Endodermal cell (in vitro differentiated cells): ENCODE data around the gene SSBP3. TPM values are rescaled to one million over a fixed set of nuclear protein-coding genes. Genes with fewer than 3 reads are reported as not detected.
A peak's percentile ranks its signal among the peaks of the same experiment; 100 is the strongest.

ENCODE experiments used
- DNase-seq: peaks from one replicate; pipeline ENCODE4 v3.0.0-alpha.2; 2017
- H3K27ac ChIP-seq: 2 replicates; pipeline ENCODE4 v1.5.1; 2013; ENCODE audit warnings: mild to moderate bottlenecking, low read depth, low read length, moderate library complexity
- H3K27me3 ChIP-seq: 2 replicates; pipeline ENCODE4 v1.6.1; 2013; ENCODE audit warnings: mild to moderate bottlenecking, low read length, moderate library complexity; ENCODE audit not compliant: insufficient read depth, control insufficient read depth, poor library complexity, severe bottlenecking
- H3K36me3 ChIP-seq: 2 replicates; pipeline ENCODE4 v1.7.0; 2013; ENCODE audit warnings: mild to moderate bottlenecking, low read length, moderate library complexity; ENCODE audit not compliant: control insufficient read depth, insufficient read depth
- H3K4me1 ChIP-seq: one replicate; pipeline ENCODE4 v1.7.0; 2013; ENCODE audit warnings: low read length; ENCODE audit not compliant: control insufficient read depth, insufficient read depth
- H3K4me3 ChIP-seq: 2 replicates; pipeline ENCODE4 v1.5.1; 2013; ENCODE audit warnings: mild to moderate bottlenecking, low read length, moderate library complexity
- H3K9ac ChIP-seq: 2 replicates; pipeline ENCODE4 v1.6.1; 2013; ENCODE audit warnings: mild to moderate bottlenecking, low read length, moderate library complexity; ENCODE audit not compliant: poor library complexity, severe bottlenecking; ENCODE audit errors: extremely low read depth
- H3K9me3 ChIP-seq: 2 replicates; pipeline ENCODE4 v1.6.1; 2013; ENCODE audit warnings: mild to moderate bottlenecking, low read length, moderate library complexity; ENCODE audit not compliant: control insufficient read depth
- H3K27ac Mint-ChIP-seq: 2 replicates; pipeline ENCODE4 v1.8.0; 2020; ENCODE audit warnings: mixed read lengths
- H3K27me3 Mint-ChIP-seq: 2 replicates; pipeline ENCODE4 v1.8.0; 2021; ENCODE audit warnings: mild to moderate bottlenecking, mixed read lengths; ENCODE audit not compliant: insufficient read depth
- H3K36me3 Mint-ChIP-seq: 2 replicates; pipeline ENCODE4 v1.8.0; 2020; ENCODE audit warnings: low read depth, mixed read lengths
- H3K4me1 Mint-ChIP-seq: 2 replicates; pipeline ENCODE4 v1.8.0; 2020; ENCODE audit warnings: mixed read lengths
- H3K4me3 Mint-ChIP-seq: 2 replicates; pipeline ENCODE4 v1.8.0; 2020; ENCODE audit warnings: mild to moderate bottlenecking, moderate library complexity, mixed read lengths
- H3K9me3 Mint-ChIP-seq: 2 replicates; pipeline ENCODE4 v1.8.0; 2020; ENCODE audit warnings: mild to moderate bottlenecking, mixed read lengths
- CTCF ChIP-seq: fragments of 200-600 bp; sonication (generic); conservative IDR thresholded peaks from 2 replicates; pipeline ENCODE4 v1.5.0; 2021; ENCODE audit warnings: antibody characterized with exemption, mild to moderate bottlenecking
- WGBS, 2 experiments: methylation state at CpG; one replicate each; pipeline versions ENCODE4 v1.1.5 to v1.1.7; 2013; ENCODE audit warnings: missing lambda C conversion rate in 2 of 2, mixed read lengths in 1 of 2; ENCODE audit not compliant: insufficient coverage in 1 of 2, insufficient read length in 1 of 2; 5-methylcytosine and 5-hydroxymethylcytosine counted together
- total RNA-seq, 2 donors: library from RNA; stranded (reverse); fragmentation: NEBNext Ultra II Directional in 1 of 2; extraction: Animal tissue kit (Norgen Biotek cat#: 25700) in 1 of 2; gene quantifications; 2 replicates in 1 of 2; 3 replicates in 1 of 2; pipeline ENCODE4 v1.2.1, GENCODE V29; 2021

The SSBP3 gene
- total RNA-seq, 2 donors from 2014 or later = 342 TPM

- Mint-ChIP-seq H3K27me3 (no peaks in the 10 kb centered on the region), H3K36me3 (peaks cover 37% of the 10 kb centered on the region), H3K27ac (no peak overlapping the region), H3K4me3 (peak overlapping the region; percentile 88), H3K4me1 (peaks cover 68% of the 10 kb centered on the region), H3K9me3 (no peaks in the 10 kb centered on the region)
- Histone ChIP-seq H3K36me3 (peaks cover 40% of the 10 kb centered on the region), H3K4me3 (no peak overlapping the region), H3K27me3 (no peaks in the 10 kb centered on the region), H3K9ac (no peak overlapping the region), H3K27ac (no peak overlapping the region), H3K9me3 (no peaks in the 10 kb centered on the region), H3K4me1 (peaks cover 20% of the 10 kb centered on the region)
- TF ChIP-seq CTCF = no peak
- WGBS, 2 experiments = 0% methylated on average over 57 of the region's 57 CpGs; no CpG with 5 or more reads in 1 of the 2 experiments
- peak; percentile 76 for DNase-seq
These were observed 298 bp downstream of the SSBP3 start for GRCh38 chr1:54405898-54406293.

- Mint-ChIP-seq H3K27me3 (no peaks in the 10 kb centered on the region), H3K36me3 (peaks cover 44% of the 10 kb centered on the region), H3K27ac (peak overlapping the region; percentile 92), H3K9me3 (no peaks in the 10 kb centered on the region), H3K4me1 (peaks cover 68% of the 10 kb centered on the region), H3K4me3 (peak overlapping the region; percentile 88)
- Histone ChIP-seq H3K27me3 (no peaks in the 10 kb centered on the region), H3K9me3 (no peaks in the 10 kb centered on the region), H3K36me3 (peaks cover 47% of the 10 kb centered on the region), H3K27ac (peak overlapping the region; percentile 45), H3K9ac (peak overlapping the region; percentile 91), H3K4me3 (peak overlapping the region; percentile 98), H3K4me1 (peaks cover 22% of the 10 kb centered on the region)
- peak; percentile 71 for DNase-seq
- TF ChIP-seq CTCF = no peak
- WGBS, 2 experiments = 0% methylated on average over 20 to 89 of the region's 92 CpGs
These were observed 976 bp downstream of the SSBP3 start for GRCh38 chr1:54404939-54405897.

GRCh38 chr1:54404263-54404662 lies 1.9 kb downstream of the SSBP3 start:
- Histone ChIP-seq H3K4me1 (peaks cover 16% of the 10 kb centered on the region), H3K27me3 (no peaks in the 10 kb centered on the region), H3K36me3 (peaks cover 57% of the 10 kb centered on the region), H3K27ac (peak overlapping the region; percentile 45), H3K9ac (peak overlapping the region; percentile 91), H3K4me3 (peak overlapping the region; percentile 98), H3K9me3 (no peaks in the 10 kb centered on the region)
- no peak for TF ChIP-seq CTCF
- Mint-ChIP-seq H3K4me1 (peaks cover 66% of the 10 kb centered on the region), H3K36me3 (peaks cover 53% of the 10 kb centered on the region), H3K9me3 (no peaks in the 10 kb centered on the region), H3K4me3 (peak overlapping the region; percentile 88), H3K27me3 (no peaks in the 10 kb centered on the region), H3K27ac (peak overlapping the region; percentile 92)
- WGBS, 2 experiments = 22 to 32% methylated on average over 10 to 11 of the region's 11 CpGs
- DNase-seq = no peak
